Stomach smooth muscle (tissue), 2 donors: ENCODE data around the gene UPK3B.
"Not testable (repeated sequence)": the region's sequence is repeated elsewhere in the genome, so short reads cannot be mapped to it uniquely, and the experiment has no call there.

ENCODE experiments used
- H3K27ac ChIP-seq: one replicate; pipeline ENCODE4 v1.7.0; 2013; ENCODE audit warnings: mild to moderate bottlenecking, low read length, inconsistent platforms
- H3K27me3 ChIP-seq, 2 donors: one replicate each; pipeline ENCODE4 v1.7.0; 2013; ENCODE audit warnings: low read length in 2 of 2; ENCODE audit not compliant: insufficient read depth in 2 of 2, control insufficient read depth in 1 of 2
- H3K36me3 ChIP-seq, 2 donors: one replicate each; pipeline ENCODE4 v1.7.0; 2013; ENCODE audit warnings: low read length in 2 of 2; ENCODE audit not compliant: control insufficient read depth in 2 of 2, insufficient read depth in 2 of 2
- H3K4me1 ChIP-seq: one replicate; pipeline ENCODE4 v1.7.0; 2013; ENCODE audit warnings: low read length; ENCODE audit not compliant: control insufficient read depth, insufficient read depth
- H3K4me3 ChIP-seq, 2 donors: one replicate each; pipeline ENCODE4 v1.7.0; 2013; ENCODE audit warnings: low read length in 2 of 2
- H3K9ac ChIP-seq, 2 donors: one replicate each; pipeline ENCODE4 v1.7.0; 2013; ENCODE audit warnings: low read length in 2 of 2, mild to moderate bottlenecking in 1 of 2
- H3K9me3 ChIP-seq, 2 donors: one replicate each; pipeline ENCODE4 v1.7.0; 2013; ENCODE audit warnings: low read length in 2 of 2; ENCODE audit not compliant: control insufficient read depth in 2 of 2
- donor health status: healthy.
- donor health status: Pancreatic carcinoma.

UPK3B gene

DNA sequence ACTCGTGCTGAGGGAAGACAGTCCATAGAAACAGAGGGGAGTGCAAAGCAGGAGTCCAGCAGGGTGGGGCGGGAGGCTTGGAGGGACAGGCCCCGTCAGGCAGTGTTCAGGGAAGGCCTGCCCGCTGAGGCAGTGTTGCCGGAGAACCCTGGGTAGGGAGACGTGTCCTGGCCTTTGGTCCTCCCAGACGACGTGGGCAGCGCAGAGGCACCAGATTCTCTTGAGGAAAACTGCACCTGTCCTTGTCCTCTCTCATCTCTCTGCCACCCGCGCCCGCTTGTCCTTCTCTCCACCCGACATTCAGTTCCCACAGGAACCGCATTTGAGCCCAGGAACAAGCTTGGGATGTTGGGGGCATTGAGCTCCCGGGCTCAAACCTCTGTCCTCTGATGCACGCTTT lies 14.6 kb upstream of the UPK3B start:
- not testable (repeated sequence) for H3K9ac ChIP-seq, H3K27me3 ChIP-seq, H3K4me1 ChIP-seq, H3K36me3 ChIP-seq, H3K27ac ChIP-seq, H3K9me3 ChIP-seq, H3K4me3 ChIP-seq

DNA sequence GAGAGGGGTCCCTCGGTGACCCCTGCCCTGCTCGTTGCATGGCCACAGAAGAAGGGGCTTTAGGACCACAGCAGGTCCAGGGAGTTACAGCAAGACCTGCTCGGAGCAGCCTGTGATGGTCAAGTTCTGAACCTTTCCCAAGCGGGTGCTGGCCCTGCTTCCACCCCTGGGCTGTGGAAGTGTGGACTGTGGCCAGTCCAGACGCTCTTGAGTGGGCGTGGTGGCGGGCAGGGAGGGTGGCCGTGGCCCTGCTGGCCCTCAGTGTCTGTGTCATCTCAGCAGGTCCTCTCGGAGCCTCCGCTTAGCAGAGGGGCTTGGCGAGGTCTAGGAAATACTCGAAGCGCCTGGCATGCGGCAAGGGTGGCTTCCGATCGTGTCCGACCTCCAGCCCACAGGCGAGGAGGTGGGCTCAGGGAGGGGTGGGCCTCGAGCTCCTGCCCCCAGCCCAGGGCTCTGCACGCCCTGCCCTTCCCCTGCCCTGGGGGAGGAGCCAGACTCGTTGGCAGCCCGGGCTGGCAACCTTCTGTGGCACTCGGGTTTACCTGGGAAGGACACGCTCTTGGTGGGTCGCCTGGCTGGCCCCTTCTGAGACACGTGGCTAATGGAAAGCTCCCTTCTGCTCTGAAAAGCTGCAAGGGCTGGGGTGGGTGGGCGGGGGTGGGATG lies 12.3 kb upstream of the UPK3B start:
- H3K27ac ChIP-seq, H3K9me3 ChIP-seq: not testable (repeated sequence)

DNA sequence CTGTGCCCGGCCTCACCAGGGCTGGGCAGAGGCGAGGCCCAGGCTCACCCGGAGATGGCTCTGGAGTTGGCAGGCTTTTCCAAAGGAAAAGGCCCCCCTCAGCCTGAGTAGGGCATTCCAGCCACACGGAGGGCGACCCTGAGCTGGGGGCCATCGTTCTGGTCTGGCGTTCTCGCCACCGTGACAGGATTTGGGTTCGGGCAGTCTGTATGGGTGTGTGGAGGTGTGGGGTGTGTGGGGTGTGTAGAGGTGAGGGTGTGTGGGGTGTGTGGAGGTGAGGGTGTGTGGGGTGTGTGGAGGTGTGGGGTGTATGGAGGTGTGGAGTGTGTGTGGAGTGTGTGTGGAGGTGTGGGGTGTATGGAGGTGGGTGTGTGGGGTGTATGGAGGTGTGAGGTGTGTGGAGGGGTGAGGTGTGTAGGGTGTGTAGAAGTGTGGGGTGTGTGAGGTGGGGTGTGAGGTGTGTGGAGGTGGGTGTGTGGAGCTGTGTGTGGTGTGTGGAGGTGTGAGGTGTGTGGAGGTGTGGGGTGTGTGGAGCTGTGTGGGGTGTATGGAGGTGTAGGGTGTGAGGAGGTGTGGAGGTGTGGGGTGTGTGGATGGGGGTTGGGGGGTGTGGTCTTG lies 11.7 kb upstream of the UPK3B start:
- H3K9ac ChIP-seq, H3K27me3 ChIP-seq, H3K36me3 ChIP-seq, H3K4me3 ChIP-seq, H3K27ac ChIP-seq, H3K9me3 ChIP-seq, H3K4me1 ChIP-seq: not testable (repeated sequence)

More for the DNA sequence above, 12.3 kb upstream of the UPK3B start:
- H3K36me3 ChIP-seq, H3K4me1 ChIP-seq, H3K9ac ChIP-seq, H3K4me3 ChIP-seq, H3K27me3 ChIP-seq: not testable (repeated sequence)

DNA sequence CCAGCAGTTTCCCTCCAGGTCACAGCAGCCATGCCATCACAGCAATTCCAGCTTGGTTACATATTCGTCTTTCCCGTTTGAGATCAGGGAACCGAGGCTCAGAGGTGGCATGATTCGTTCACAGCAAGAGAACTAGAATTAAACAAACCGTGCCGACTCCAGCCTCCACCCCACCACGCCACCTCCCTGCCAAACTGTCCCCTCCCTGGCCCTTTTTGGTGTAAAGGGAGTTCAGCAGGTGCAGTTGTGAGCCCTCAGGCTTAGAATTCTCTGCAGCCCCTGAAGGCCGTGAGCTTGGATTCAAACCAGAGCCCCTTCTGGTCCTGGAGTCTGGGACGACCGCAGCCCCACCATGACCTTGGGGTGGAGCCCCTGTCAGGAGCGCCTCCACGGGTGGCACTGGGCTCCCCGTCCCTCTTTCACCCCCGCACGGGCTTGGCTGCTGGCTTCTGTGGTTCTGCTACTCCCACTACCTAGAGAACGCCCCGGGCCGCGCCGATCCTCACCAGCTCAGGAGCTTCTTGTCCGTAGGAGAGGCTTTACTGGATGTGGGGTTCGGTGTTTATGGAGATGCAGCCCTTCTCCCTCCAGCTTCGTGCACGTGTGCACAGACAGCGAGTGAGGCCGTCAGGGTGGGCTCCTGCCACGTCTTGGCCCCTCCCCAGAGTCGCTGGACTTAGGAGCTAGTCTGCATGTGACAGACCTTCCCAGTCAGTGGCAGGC lies 11.0 kb upstream of the UPK3B start:
- not testable (repeated sequence) for H3K27ac ChIP-seq

DNA sequence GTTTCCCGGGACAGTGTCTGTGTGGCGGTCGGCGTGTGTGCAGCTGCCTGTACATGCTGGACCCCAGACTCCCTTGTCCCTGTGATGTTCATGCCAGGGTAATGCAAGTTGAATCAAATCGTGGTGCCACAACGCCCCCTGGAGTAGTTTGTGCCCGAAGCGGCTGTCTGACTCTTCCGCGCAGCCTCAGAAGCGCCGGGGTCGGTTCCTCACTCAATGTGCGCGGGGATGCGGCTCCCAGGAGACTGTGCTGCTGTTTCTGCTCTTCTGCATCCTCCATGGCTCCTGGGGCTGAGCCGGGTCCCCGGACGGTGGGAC lies 10.5 kb upstream of the UPK3B start:
- not testable (repeated sequence) for H3K4me1 ChIP-seq, H3K27me3 ChIP-seq, H3K9me3 ChIP-seq, H3K27ac ChIP-seq, H3K9ac ChIP-seq, H3K36me3 ChIP-seq, H3K4me3 ChIP-seq

More for the DNA sequence above, 11.0 kb upstream of the UPK3B start:
- H3K9ac ChIP-seq, H3K4me3 ChIP-seq, H3K36me3 ChIP-seq, H3K27me3 ChIP-seq, H3K4me1 ChIP-seq, H3K9me3 ChIP-seq: not testable (repeated sequence)

DNA sequence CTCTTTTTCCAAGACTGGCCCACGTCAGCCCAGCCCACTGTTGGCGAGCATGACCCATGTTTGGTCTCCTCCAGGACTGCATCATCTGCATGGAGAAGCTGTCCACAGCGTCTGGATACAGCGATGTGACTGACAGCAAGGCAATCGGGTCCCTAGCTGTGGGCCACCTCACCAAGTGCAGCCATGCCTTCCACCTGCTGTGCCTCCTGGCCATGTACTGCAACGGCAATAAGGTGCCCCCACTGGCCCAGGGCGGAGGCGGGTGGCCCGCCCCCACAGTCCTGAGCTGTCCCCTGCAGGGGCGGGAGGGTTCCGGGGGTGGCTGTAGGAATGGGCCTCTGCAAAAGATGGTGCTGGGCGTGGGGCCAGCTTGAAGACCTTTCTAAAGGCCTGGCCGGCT lies 8.1 kb upstream of the UPK3B start:
- H3K4me1 ChIP-seq, H3K9ac ChIP-seq, H3K27ac ChIP-seq, H3K4me3 ChIP-seq, H3K27me3 ChIP-seq, H3K9me3 ChIP-seq, H3K36me3 ChIP-seq: not testable (repeated sequence)

DNA sequence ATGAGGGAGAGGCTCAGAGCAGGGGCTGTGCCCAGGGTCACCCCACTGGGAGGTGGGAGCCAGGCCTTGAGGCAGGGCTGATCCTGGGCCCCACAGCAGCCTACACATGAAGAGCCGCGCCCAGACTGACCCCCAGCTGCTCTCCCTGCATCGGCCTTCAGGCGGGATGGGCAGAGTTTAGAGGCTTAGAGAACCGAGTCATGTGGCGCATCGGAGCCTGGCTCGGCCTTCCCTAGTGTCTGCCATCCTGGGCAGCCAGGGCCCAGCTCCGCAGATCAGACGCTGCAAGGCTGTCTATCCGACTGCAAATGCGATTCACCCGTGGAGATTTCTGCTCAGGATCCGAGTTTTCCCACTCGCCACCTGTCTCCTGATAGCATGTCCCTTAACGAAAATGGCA lies 7.5 kb upstream of the UPK3B start:
- not testable (repeated sequence) for H3K27ac ChIP-seq, H3K4me1 ChIP-seq, H3K4me3 ChIP-seq, H3K27me3 ChIP-seq, H3K36me3 ChIP-seq, H3K9me3 ChIP-seq, H3K9ac ChIP-seq

DNA sequence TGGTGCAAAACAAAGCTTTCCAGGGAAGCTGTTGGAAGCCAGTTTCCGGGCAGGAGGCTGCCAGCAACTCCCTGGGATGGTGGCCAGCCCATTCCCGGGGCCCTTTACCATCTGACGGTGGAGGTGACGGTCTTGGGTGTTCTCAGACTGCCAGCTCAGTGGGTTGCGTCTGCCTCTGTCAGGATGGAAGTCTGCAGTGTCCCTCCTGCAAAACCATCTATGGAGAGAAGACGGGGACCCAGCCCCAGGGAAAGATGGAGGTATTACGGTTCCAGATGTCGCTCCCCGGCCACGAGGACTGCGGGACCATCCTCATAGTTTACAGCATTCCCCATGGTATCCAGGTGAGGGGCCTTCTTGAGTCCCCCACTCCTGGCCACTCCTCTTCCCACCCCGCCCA lies 7.1 kb upstream of the UPK3B start:
- not testable (repeated sequence) for H3K27me3 ChIP-seq, H3K9ac ChIP-seq, H3K36me3 ChIP-seq, H3K27ac ChIP-seq, H3K4me3 ChIP-seq, H3K9me3 ChIP-seq, H3K4me1 ChIP-seq

DNA sequence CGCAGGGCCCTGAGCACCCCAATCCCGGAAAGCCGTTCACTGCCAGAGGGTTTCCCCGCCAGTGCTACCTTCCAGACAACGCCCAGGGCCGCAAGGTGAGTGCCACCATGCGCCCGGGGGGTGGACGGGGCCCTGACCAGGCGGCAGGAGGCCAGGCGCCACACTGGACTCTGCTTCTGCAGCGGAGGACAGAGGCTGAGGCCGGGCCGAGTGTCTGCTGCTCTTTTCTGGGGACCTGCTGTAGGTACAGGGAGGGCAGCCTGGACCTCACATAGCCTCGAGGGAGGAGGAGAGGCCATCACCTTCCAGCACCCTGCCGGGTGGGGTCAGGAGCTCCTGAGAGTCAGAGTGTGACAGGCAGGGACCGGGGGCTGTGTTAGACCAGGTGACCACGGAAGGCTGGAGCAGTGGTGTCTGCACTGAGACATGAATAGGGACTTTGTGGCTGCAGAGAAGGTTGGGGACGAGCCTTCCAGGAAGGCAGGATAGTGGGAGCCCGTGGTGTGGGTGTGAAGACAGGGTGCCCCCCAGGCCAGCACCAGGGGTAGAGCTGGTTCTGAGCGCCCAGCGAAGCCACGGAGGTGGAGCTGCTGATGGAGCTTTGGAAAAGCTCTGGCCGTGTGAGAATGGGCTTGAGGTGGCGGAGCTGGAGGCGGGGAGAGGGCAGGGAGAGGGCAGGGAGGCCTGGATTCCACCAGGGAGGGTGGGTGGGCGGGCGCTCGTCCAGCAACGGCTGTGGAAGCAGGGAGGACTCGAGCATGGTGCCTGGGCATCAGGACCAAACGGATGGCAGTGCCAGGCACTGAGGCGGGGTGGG lies 5.8 kb upstream of the UPK3B start:
- H3K4me1 ChIP-seq, H3K27me3 ChIP-seq, H3K9ac ChIP-seq, H3K9me3 ChIP-seq, H3K36me3 ChIP-seq, H3K4me3 ChIP-seq, H3K27ac ChIP-seq: not testable (repeated sequence)

DNA sequence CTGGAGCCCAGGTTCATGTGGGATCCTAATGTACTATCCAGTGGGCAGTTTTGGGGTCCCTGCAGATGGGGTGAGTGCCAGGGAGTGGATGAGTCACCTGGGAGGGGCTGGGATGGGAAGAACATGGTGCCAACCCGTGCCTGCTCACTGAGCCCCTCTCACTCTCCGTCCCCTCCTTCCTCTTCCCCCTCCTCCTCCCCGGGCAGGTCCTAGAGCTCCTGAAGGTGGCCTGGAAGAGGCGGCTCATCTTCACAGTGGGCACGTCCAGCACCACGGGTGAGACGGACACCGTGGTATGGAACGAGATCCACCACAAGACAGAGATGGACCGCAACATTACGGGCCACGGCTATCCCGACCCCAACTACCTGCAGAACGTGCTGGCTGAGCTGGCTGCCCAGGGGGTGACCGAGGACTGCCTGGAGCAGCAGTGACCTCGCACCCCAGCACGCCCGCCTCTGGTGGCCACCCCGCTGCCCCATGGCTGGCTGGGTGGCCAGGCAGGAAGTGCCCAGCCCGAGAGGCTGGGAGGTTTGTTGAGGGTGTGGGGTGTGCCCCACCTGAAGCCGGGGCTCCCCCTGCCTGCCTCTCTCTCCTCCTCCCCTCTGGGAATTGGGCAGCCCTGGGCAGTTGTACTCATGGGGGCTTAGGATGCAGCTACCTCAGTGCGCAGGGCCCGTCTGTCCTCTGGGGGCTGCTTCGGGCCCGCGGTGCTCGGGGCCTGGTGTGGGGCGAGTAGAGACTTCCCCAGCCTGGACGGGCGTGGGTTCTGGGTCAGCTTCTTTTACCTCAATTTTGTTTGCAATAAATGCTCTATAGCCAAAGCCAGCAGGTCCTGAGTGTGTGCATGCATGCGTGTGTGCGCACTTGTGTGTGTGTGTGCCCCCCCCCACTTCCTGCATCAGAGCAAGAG lies 4.9 kb upstream of the UPK3B start:
- Histone ChIP-seq H3K4me3 (no peak overlapping the region), H3K9me3 (no peaks in the 10 kb centered on the region), H3K36me3 (peaks cover 0 to 3% of the 10 kb centered on the region in 2 donors), H3K9ac (no peak overlapping the region), H3K27ac (no peak overlapping the region), H3K27me3 (no peaks in the 10 kb centered on the region), H3K4me1 (peaks cover 5% of the 10 kb centered on the region)
